Measurements from ENCODE around the gene ATG2A. TPM values are rescaled to one million over a fixed set of nuclear protein-coding genes. Genes with fewer than 3 reads are reported as not detected.

ATG2A gene
- total and polyA plus RNA-seq, 9 of the 15 experiments (the other 6 are each of a cell fraction or from before 2014, with no cell fraction given): 0.25 to 45.9 (median 5.2) TPM

GRCh38 chr11:64925536-64926436 is 8.8 kb upstream of the ATG2A start (continued):
- TF ChIP-seq NR2C2 (CRISPR knock-in tag; IDR thresholded peaks at IDR 0.05) (no peak), NR2C2 (tag; IDR thresholded peaks at IDR 0.05) (no peak), OTX1 (CRISPR knock-in tag; IDR thresholded peaks at IDR 0.05) (no peak), ZNF589 (CRISPR knock-in tag; IDR thresholded peaks at IDR 0.05; ENCODE audit: low read depth) (no peak), YBX1 (IDR thresholded peaks at IDR 0.05) (no peak), HMG20A (CRISPR knock-in tag; conservative IDR thresholded peaks at IDR 0.05) (no peak)

DNA sequence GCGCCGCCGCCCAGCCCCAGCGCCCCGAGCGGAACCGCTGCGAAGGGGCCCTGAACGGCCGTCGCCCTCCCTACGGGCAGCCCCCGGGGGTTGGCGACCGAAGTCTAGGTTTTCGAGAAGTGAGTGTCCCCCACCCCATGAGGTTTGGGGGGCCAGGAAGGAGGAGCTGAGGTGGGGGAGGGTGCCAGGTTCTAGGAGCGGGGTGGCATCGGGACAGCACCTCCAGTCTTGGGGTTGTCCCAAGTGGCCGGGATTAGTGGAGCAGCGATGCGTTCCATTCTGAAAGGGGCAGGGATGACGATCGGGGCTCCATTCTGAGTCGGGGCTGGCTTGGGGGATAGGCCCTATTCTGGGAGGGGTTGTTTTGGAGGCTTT is 7.9 kb upstream of the ATG2A start:
- ChIA-PET POLR2A (interaction anchor here (0.7 to 2.6 kb wide), 5 partner anchors 9 to 574 kb away, joined by 3 to 14 read pairs (median 3); partner anchors contain the start of gene MALAT1), CTCF (ENCODE audit: low intra/inter-chr PET ratio) (interaction anchor here (0.7 kb wide), 1 partner anchor 59 kb away, joined by 4 read pairs; no protein-coding TSS in a partner anchor)
- Histone ChIP-seq H4K20me1 (replicated peaks; ENCODE audit: control insufficient read depth, insufficient read depth, low read length) (no peaks in the 10 kb centered on the region), H3K79me2 (ENCODE audit: control insufficient read depth, insufficient read depth, low read length) (no peaks in the 10 kb centered on the region), H3K9ac (ENCODE audit: insufficient read depth in 1 of 2, low read depth in 2 of 2, low read length in 2 of 2) (peak overlapping the region; percentile 87 to 96), H3K4me3 (peak overlapping the region; percentile 60), H3K27ac (ENCODE audit: extremely low read depth, low read depth, low read length) (peak overlapping the region; percentile 94; the same call in 2 of the 3 replicates), H2AFZ (ENCODE audit: low read depth, low read length) (peak overlapping the region; percentile 98), H3K9me1 (ENCODE audit: control insufficient read depth, insufficient read depth, low read length) (no peaks in the 10 kb centered on the region), H3K4me1 (replicated peaks in 1 of 2; ENCODE audit: control insufficient read depth in 2 of 2, insufficient read depth in 2 of 2, low read length in 2 of 2) (peaks cover 14 to 41% of the 10 kb centered on the region in 2 experiments; a peak in 4 of 5 replicates), H3K4me2 (ENCODE audit: insufficient read depth, low read length) (peak overlapping the region; percentile 94), H3K27me3 (ENCODE audit: control insufficient read depth in 2 of 2, insufficient read depth in 2 of 2, low read length in 2 of 2) (no peaks in the 10 kb centered on the region), H3K9me3 (replicated peaks; ENCODE audit: control insufficient read depth, insufficient read depth, low read depth, low read length) (no peaks in the 10 kb centered on the region), H3K36me3 (ENCODE audit: control insufficient read depth, insufficient read depth, low read length) (no peaks in the 10 kb centered on the region)
- intact Hi-C loops (cut with micrococcal nuclease) (loop anchor here (2.0 kb wide), 1 partner anchor 72 kb away; the partner anchor contains the start of gene BATF2), in situ Hi-C loops (cut with MboI) (no loop called here)
- FAIRE-seq (no peak), DNase-seq (ENCODE audit: extremely low read depth in 1 of 4, low spot score in 3 of 4) (peak in 2 of 4 experiments; percentile 55 to 64), ATAC-seq (no peak)
- no TSS peak for BruUV-seq (replicated peaks)
- WGBS (ENCODE audit: insufficient coverage, low coverage, missing lambda C conversion rate): 5% methylated on average over 21 of the region's 24 CpGs
- no peak for TF ChIP-seq RBM25 (IDR thresholded peaks at IDR 0.05; ENCODE audit: low read depth, low read length, severe bottlenecking)
- TF ChIP-seq RFX7 (CRISPR knock-in tag; IDR thresholded peaks at IDR 0.05): no peak
- TF ChIP-seq SMAD3 (CRISPR knock-in tag; conservative IDR thresholded peaks at IDR 0.05): no peak
- no peak for TF ChIP-seq BRF1 (IDR thresholded peaks at IDR 0.05; ENCODE audit: borderline replicate concordance, extremely low read depth, insufficient read length)
- TF ChIP-seq, protein P1, sequence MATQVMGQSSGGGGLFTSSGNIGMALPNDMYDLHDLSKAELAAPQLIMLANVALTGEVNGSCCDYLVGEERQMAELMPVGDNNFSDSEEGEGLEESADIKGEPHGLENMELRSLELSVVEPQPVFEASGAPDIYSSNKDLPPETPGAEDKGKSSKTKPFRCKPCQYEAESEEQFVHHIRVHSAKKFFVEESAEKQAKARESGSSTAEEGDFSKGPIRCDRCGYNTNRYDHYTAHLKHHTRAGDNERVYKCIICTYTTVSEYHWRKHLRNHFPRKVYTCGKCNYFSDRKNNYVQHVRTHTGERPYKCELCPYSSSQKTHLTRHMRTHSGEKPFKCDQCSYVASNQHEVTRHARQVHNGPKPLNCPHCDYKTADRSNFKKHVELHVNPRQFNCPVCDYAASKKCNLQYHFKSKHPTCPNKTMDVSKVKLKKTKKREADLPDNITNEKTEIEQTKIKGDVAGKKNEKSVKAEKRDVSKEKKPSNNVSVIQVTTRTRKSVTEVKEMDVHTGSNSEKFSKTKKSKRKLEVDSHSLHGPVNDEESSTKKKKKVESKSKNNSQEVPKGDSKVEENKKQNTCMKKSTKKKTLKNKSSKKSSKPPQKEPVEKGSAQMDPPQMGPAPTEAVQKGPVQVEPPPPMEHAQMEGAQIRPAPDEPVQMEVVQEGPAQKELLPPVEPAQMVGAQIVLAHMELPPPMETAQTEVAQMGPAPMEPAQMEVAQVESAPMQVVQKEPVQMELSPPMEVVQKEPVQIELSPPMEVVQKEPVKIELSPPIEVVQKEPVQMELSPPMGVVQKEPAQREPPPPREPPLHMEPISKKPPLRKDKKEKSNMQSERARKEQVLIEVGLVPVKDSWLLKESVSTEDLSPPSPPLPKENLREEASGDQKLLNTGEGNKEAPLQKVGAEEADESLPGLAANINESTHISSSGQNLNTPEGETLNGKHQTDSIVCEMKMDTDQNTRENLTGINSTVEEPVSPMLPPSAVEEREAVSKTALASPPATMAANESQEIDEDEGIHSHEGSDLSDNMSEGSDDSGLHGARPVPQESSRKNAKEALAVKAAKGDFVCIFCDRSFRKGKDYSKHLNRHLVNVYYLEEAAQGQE (IDR thresholded peaks at IDR 0.05; ENCODE audit: borderline replicate concordance): 0 out of 2 replicates have a peak, but pooled peaks have one; percentile 1
- TF ChIP-seq, protein P1 (CRISPR knock-in tag; IDR thresholded peaks at IDR 0.05; ENCODE audit: low read depth): no peak
- TF ChIP-seq GTF2A2 (tag; IDR thresholded peaks at IDR 0.05): no peak

Measured in K562 (cell line).